Pancreas (tissue), 10 donors: Measurements from ENCODE around the gene RAI1. TPM values are rescaled to one million over a fixed set of nuclear protein-coding genes. Genes with fewer than 3 reads are reported as not detected.
"Not testable (repeated sequence)": the region's sequence is repeated elsewhere in the genome, so short reads cannot be mapped to it uniquely, and the experiment has no call there.

ENCODE experiments used
- ATAC-seq, 4 donors: fragments of 200-7000 bp; cut with Tn5 transposase; one replicate each; pipeline versions ENCODE4 v1.8.0 to v1.9.1; 2020; ENCODE audit warnings: mild to moderate bottlenecking in 4 of 4, moderate library complexity in 4 of 4
- DNase-seq, 6 donors: peaks; one replicate each; pipeline ENCODE4 v3.0.0-alpha.2; 2020
- FAIRE-seq: peaks from 2 replicates; lab custom pipeline; 2012; peaks lifted over from hg19 to GRCh38; lab: Jason Lieb, UNC
- H3K27ac ChIP-seq, 4 donors: fragments of 200-600 bp; sonication (generic); 1 replicate in 3 of 4; 2 replicates in 1 of 4; pipeline versions ENCODE4 v1.5.0 to v1.8.0; 2020
- H3K27me3 ChIP-seq, 4 donors: fragments of 200-600 bp; one replicate each; pipeline ENCODE4 v1.8.0; 2021
- H3K36me3 ChIP-seq, 3 donors: fragments of 200-600 bp; sonication (generic) in 1 of 3; one replicate each; pipeline versions ENCODE4 v1.5.0 to v1.8.0; 2020 to 2021
- H3K4me1 ChIP-seq, 3 donors: fragments of 200-600 bp; one replicate each; pipeline ENCODE4 v1.8.0; 2021
- H3K4me3 ChIP-seq, 4 donors: fragments of 200-600 bp; sonication (generic) in 2 of 4; one replicate each; pipeline versions ENCODE4 v1.5.0 to v1.8.0; 2020 to 2021
- H3K9me3 ChIP-seq, 4 donors: fragments of 200-600 bp; one replicate each; pipeline ENCODE4 v1.8.0; 2021
- CTCF ChIP-seq, 4 donors: fragments of 200-600 bp; sonication (generic) in 3 of 4; IDR thresholded peaks; one replicate each; pipeline versions ENCODE4 v1.5.0 to v1.8.0; 2021; ENCODE audit warnings: antibody characterized with exemption in 4 of 4
- WGBS, 2 donors: extraction: QIAGEN DNeasy Blood & Tissue Kit; methylation state at CpG; one replicate each; pipeline ENCODE4 v1.1.7; 2013; 5-methylcytosine and 5-hydroxymethylcytosine counted together
- intact Hi-C, 3 donors: fragments of 100-400 bp; cut with DNase I; formaldehyde crosslinking; loops; one replicate each; pipeline versions ENCODE4 v1.11.1 to v1.14.2; 2022
- polyA plus RNA-seq, 2 donors: library from polyadenylated mRNA; stranded (reverse); fragments of 200-250 nt; gene quantifications; one replicate each; pipeline ENCODE4 v1.2.3, GENCODE V29; 2013
- total RNA-seq, 6 donors: library from RNA; stranded (reverse); fragmentation: NEBNext Ultra II Directional in 4 of 6; extraction: Animal tissue kit (Norgen Biotek cat#: 25700) in 4 of 6; gene quantifications; one replicate each; pipeline versions ENCODE4 v1.2.1 to v1.2.4, GENCODE V29; 2021 to 2023
- donor health status: healthy with polysubstance abuse.
- donor health status: DM: no; HTN: no; CAD: no; lungs with moderate emphysema.
- donor health status: DM: no; HTN: no; CAD: no.
- donor health status: control.
- donor health status: control.
- donor health status: Bipolar disorder and iron deficiency.
- donor health status: DM: yes; HTN: yes; CAD: no.
- donor health status: DM: no; HTN: no; CAD: no.
- donor health status: DM: no; HTN: no; CAD: no.
- donor health status: DM: yes; HTN: yes; CAD: no.

Gene RAI1
- 10 to 100 TPM; 12.1 to 21.6 (median 13.5) TPM for total RNA-seq
- 10 to 100 TPM; 21.1 to 23.9 TPM for polyA plus RNA-seq

- DNase-seq (peak; percentile 75 to 90 (median 81)), ATAC-seq (peak; percentile 72 to 80 (median 73)), FAIRE-seq (no peak)
- Histone ChIP-seq H3K4me1 (peaks cover 6 to 27% (median 10%) of the 10 kb centered on the region in 3 donors), H3K4me3 (peak within 1 kb of the TSS; percentile 57 to 83 (median 68)), H3K27ac (peak within 1 kb of the TSS; percentile 87 to 95 (median 88)), H3K9me3 (no peaks in the 10 kb centered on the region), H3K27me3 (no peaks in the 10 kb centered on the region), H3K36me3 (no peaks in the 10 kb centered on the region)
- TF ChIP-seq CTCF (IDR thresholded peaks at IDR 0.05): peak; percentile 41 to 85 (median 52)
- intact Hi-C loops: loop anchor here in 1 of 3 donors (10.0 kb wide), 1 partner anchor 364 kb away; no protein-coding TSS in a partner anchor
- WGBS, 2 donors: 0 to 1% methylated on average over 13 to 84 of the region's 84 CpGs
Measured at GRCh38 chr17:17681187-17681743, at the start of gene RAI1. RAI1 (plus strand) TSS chr17:17681458; CDS start chr17:17792949, 111,491 bp downstream.

- H3K27ac ChIP-seq, H3K36me3 ChIP-seq, H3K4me3 ChIP-seq, H3K4me1 ChIP-seq, DNase-seq, H3K9me3 ChIP-seq, ATAC-seq, intact Hi-C loops, FAIRE-seq, H3K27me3 ChIP-seq: not testable (repeated sequence)
- WGBS, 2 donors: 75 to 81% methylated on average over 5 of the region's 5 CpGs
Measured at GRCh38 chr17:17632690-17633089, 48.6 kb upstream of the RAI1 start.

- no peak for TF ChIP-seq CTCF (IDR thresholded peaks at IDR 0.05)
- 85 to 90% methylated on average over 6 of the region's 6 CpGs for WGBS, 2 donors
- no peak overlapping the region for H3K4me3 ChIP-seq
- H3K4me1 ChIP-seq: no peaks in the 10 kb centered on the region
- no peaks in the 10 kb centered on the region for H3K27me3 ChIP-seq
- no peaks in the 10 kb centered on the region for H3K9me3 ChIP-seq
- no peak for FAIRE-seq
- intact Hi-C loops: no loop called here
- ATAC-seq: no peak
- H3K36me3 ChIP-seq: no peaks in the 10 kb centered on the region
- no peak overlapping the region for H3K27ac ChIP-seq
- no peak for DNase-seq
Measured at GRCh38 chr17:17633310-17633709, 47.9 kb upstream of the RAI1 start.

- TF ChIP-seq CTCF (IDR thresholded peaks at IDR 0.05): no peak
- Histone ChIP-seq H3K36me3 (no peaks in the 10 kb centered on the region), H3K9me3 (no peaks in the 10 kb centered on the region), H3K4me1 (no peaks in the 10 kb centered on the region), H3K27me3 (no peaks in the 10 kb centered on the region), H3K27ac (no peak overlapping the region), H3K4me3 (no peak overlapping the region)
- FAIRE-seq (no peak), ATAC-seq (no peak), DNase-seq (no peak)
- WGBS, 2 donors: 78 to 86% methylated on average over 5 of the region's 5 CpGs
- intact Hi-C loops: no loop called here
Measured at GRCh38 chr17:17635126-17635525, 46.1 kb upstream of the RAI1 start.

- FAIRE-seq, H3K27ac ChIP-seq, ATAC-seq, H3K9me3 ChIP-seq, intact Hi-C loops, H3K4me1 ChIP-seq, H3K36me3 ChIP-seq, H3K4me3 ChIP-seq, DNase-seq, H3K27me3 ChIP-seq: not testable (repeated sequence)
- WGBS, 2 donors: 77 to 87% methylated on average over 15 of the region's 15 CpGs
Measured at GRCh38 chr17:17635537-17636271, 45.6 kb upstream of the RAI1 start.
